Fibroblast of lung (primary cell): Measurements from ENCODE around the gene GPAT3. TPM values are rescaled to one million over a fixed set of nuclear protein-coding genes. Genes with fewer than 3 reads are reported as not detected.

ENCODE experiments used
- DNase-seq, 2 donors: peaks; one replicate each; pipeline versions ENCODE4 v3.0.0 to v3.0.0-alpha.2; 2010; ENCODE audit warnings: low read depth in 2 of 2
- H2AFZ ChIP-seq: 2 replicates; pipeline ENCODE4 v1.5.1; 2012; ENCODE audit warnings: low read length, control low read depth, inconsistent platforms
- H3K27ac ChIP-seq: 2 replicates; pipeline ENCODE4 v1.5.1; 2011; ENCODE audit warnings: low read length, control low read depth; ENCODE audit not compliant: insufficient read depth
- H3K27me3 ChIP-seq: 2 replicates; pipeline ENCODE4 v1.5.1; 2011; ENCODE audit warnings: mild to moderate bottlenecking, low read length; ENCODE audit not compliant: control insufficient read depth, insufficient read depth
- H3K36me3 ChIP-seq: 2 replicates; pipeline ENCODE4 v1.5.1; 2011; ENCODE audit warnings: low read length; ENCODE audit not compliant: control insufficient read depth, insufficient read depth
- H3K4me1 ChIP-seq: 2 replicates; pipeline ENCODE4 v1.5.1; 2011; ENCODE audit warnings: low read length; ENCODE audit not compliant: control insufficient read depth, insufficient read depth; ENCODE audit errors: extremely low read depth
- H3K4me2 ChIP-seq: 2 replicates; pipeline ENCODE4 v1.5.1; 2011; ENCODE audit warnings: low read length, control low read depth; ENCODE audit not compliant: insufficient read depth; ENCODE audit errors: extremely low read depth
- H3K4me3 ChIP-seq, 4 experiments: fragments of 200-600 bp in 1 of 4; sonication (generic) in 1 of 4; replicated peaks in 1 of 4; 2 replicates each; pipeline ENCODE4 v1.5.1; 2011 to 2016; ENCODE audit warnings: low read length in 4 of 4, low read depth in 3 of 4, mild to moderate bottlenecking in 3 of 4, control low read depth in 2 of 4, inconsistent platforms in 1 of 4, mixed read lengths in 1 of 4; ENCODE audit not compliant: insufficient read depth in 1 of 4; ENCODE audit errors: control extremely low read depth in 1 of 4
- H3K79me2 ChIP-seq: 2 replicates; pipeline ENCODE4 v1.5.1; 2012; ENCODE audit warnings: mild to moderate bottlenecking, low read length, inconsistent platforms; ENCODE audit not compliant: control insufficient read depth, insufficient read depth
- H3K9ac ChIP-seq: 2 replicates; pipeline ENCODE4 v1.5.1; 2011; ENCODE audit warnings: mild to moderate bottlenecking, low read length, control low read depth; ENCODE audit not compliant: insufficient read depth
- H3K9me3 ChIP-seq: 2 replicates; pipeline ENCODE4 v1.5.1; 2012; ENCODE audit warnings: low read depth, low read length; ENCODE audit not compliant: control insufficient read depth, insufficient read depth
- H4K20me1 ChIP-seq: 2 replicates; pipeline ENCODE4 v1.5.1; 2011; ENCODE audit warnings: low read length; ENCODE audit not compliant: control insufficient read depth, insufficient read depth; ENCODE audit errors: extremely low read depth
- EZH2 ChIP-seq: IDR thresholded peaks from 2 replicates; pipeline ENCODE4 v1.5.1; 2012; ENCODE audit warnings: low read length, control low read depth, mild to moderate bottlenecking; ENCODE audit errors: missing control alignments
- polyA plus RNA-seq, 2 donors: library from polyadenylated mRNA; depleted of rRNA in 1 of 2; stranded (reverse) in 1 of 2; unstranded in 1 of 2; fragments of >200 nt; gene quantifications; 2 replicates each; pipeline ENCODE4 v1.2.1, GENCODE V29; 2011 to 2012; ENCODE audit warnings: missing spikeins in 1 of 2
- total RNA-seq: library from RNA; depleted of rRNA; stranded (reverse); fragments of >200 nt; gene quantifications from 2 replicates; pipeline ENCODE4 v1.2.1, GENCODE V29; 2014
- TF ChIP-seq, protein P1 (sequence below), 2 donors: IDR thresholded peaks in 1 of 2; conservative IDR thresholded peaks in 1 of 2; 1 replicate in 1 of 2; 2 replicates in 1 of 2; pipeline ENCODE4 v1.5.1; 2011 to 2012; ENCODE audit warnings: low read length in 2 of 2, control low read depth in 1 of 2, inconsistent platforms in 1 of 2, low read depth in 1 of 2, mild to moderate bottlenecking in 1 of 2

The GPAT3 gene
- total and polyA plus RNA-seq, 2 donors (not counting 1 experiment from before 2014, with no cell fraction given), result 2.6 to 4.1 TPM

DNA sequence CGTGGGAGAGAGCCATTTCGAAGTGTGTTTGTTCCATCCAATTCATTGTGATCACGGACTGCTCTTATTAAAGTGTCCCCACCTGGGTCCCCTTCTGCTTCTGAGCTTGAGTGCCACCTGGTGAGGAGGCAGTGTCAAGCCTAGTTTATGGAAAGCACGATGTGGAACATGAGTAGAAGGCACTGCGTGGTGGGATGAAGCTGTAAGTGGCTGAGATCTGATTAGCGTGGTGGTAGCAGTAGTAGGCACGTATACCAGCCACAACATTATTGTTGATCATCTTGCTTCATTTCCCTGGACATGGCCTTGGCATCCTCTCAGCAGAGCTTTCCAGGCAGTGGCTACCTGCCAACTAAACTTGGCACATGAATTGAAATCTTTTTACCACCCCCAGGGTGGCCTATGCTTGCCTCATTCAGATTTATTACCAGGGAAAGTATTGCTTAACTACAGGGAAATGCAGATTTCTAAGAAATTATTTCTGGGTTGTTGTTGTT is 46.4 kb downstream of the GPAT3 start:
- TF ChIP-seq EZH2, result no peak
- TF ChIP-seq, protein P1, sequence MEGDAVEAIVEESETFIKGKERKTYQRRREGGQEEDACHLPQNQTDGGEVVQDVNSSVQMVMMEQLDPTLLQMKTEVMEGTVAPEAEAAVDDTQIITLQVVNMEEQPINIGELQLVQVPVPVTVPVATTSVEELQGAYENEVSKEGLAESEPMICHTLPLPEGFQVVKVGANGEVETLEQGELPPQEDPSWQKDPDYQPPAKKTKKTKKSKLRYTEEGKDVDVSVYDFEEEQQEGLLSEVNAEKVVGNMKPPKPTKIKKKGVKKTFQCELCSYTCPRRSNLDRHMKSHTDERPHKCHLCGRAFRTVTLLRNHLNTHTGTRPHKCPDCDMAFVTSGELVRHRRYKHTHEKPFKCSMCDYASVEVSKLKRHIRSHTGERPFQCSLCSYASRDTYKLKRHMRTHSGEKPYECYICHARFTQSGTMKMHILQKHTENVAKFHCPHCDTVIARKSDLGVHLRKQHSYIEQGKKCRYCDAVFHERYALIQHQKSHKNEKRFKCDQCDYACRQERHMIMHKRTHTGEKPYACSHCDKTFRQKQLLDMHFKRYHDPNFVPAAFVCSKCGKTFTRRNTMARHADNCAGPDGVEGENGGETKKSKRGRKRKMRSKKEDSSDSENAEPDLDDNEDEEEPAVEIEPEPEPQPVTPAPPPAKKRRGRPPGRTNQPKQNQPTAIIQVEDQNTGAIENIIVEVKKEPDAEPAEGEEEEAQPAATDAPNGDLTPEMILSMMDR (conservative IDR thresholded peaks at IDR 0.05 in 1 of 2, IDR thresholded peaks at IDR 0.05 in 1 of 2; ENCODE audit: low read depth in 1 of 2, low read length in 2 of 2), result no peak
- no peak overlapping the region for H2AFZ ChIP-seq
- peak overlapping the region; percentile 19 for H3K4me2 ChIP-seq
- no peaks in the 10 kb centered on the region for H3K36me3 ChIP-seq
- no peaks in the 10 kb centered on the region for H4K20me1 ChIP-seq
- no peak overlapping the region for H3K4me3 ChIP-seq
- H3K9ac ChIP-seq, result no peak overlapping the region
- DNase-seq, result peak; percentile 11 to 68
- no peaks in the 10 kb centered on the region for H3K4me1 ChIP-seq
- no peaks in the 10 kb centered on the region for H3K9me3 ChIP-seq
- H3K27ac ChIP-seq, result no peak overlapping the region
- no peaks in the 10 kb centered on the region for H3K27me3 ChIP-seq
- H3K79me2 ChIP-seq, result no peaks in the 10 kb centered on the region

DNA sequence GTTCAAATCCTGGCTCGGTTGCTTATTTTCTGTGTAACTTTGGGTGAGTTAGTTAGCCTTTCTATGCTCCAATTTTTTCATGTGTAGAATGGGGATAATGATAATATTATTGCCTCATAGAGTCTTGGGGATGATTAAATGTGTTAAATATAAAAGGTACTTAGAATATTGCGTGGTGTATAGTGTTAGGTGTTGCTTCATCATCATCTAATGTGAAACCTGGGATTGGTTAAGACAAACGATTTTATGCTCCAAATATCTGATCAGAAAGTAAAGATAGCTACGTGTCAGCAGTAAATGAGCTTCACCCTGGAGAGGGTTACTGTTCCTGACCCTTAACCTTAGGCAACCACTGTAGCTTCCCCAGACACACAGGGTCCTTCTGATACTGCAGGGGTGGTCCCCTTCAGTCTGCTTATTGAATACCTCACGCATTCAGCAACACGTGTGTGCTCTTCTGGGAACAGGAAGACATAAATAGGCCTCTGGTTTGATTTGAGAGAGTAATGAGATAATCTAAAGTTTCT is 50.1 kb downstream of the GPAT3 start:
- Histone ChIP-seq H3K4me3 (no peak overlapping the region), H3K36me3 (no peaks in the 10 kb centered on the region), H4K20me1 (no peaks in the 10 kb centered on the region), H3K4me1 (no peaks in the 10 kb centered on the region), H3K27ac (no peak overlapping the region), H3K9me3 (no peaks in the 10 kb centered on the region), H3K27me3 (no peaks in the 10 kb centered on the region), H2AFZ (no peak overlapping the region), H3K9ac (no peak overlapping the region), H3K4me2 (no peak overlapping the region), H3K79me2 (no peaks in the 10 kb centered on the region)
- no peak for TF ChIP-seq EZH2
- TF ChIP-seq, protein P1 (conservative IDR thresholded peaks at IDR 0.05 in 1 of 2, IDR thresholded peaks at IDR 0.05 in 1 of 2; ENCODE audit: low read depth in 1 of 2, low read length in 2 of 2), result no peak
- no peak for DNase-seq

DNA sequence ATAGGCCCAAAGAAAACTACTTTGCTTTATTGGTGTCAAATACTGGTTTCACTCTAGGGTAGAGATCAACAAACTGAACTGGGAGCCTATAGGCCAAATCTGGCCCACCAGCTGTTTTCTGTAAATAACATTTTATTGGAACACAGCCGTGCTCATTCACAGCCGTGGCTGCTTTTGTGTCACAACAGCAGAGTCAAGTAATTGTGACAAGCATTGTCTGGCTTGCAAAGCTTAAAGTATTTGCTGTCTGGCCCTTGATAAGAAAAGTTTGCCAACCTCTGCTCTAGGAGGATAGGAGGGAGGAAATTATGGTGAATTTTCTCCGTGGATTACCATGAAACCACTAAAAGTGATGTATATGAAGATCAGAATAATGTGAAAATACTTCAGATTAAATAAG is 53.4 kb downstream of the GPAT3 start:
- Histone ChIP-seq H3K4me2 (no peak overlapping the region), H3K4me3 (no peak overlapping the region), H3K79me2 (no peaks in the 10 kb centered on the region), H4K20me1 (no peaks in the 10 kb centered on the region), H3K9me3 (no peaks in the 10 kb centered on the region), H3K36me3 (no peaks in the 10 kb centered on the region), H3K27me3 (no peaks in the 10 kb centered on the region), H3K4me1 (no peaks in the 10 kb centered on the region), H2AFZ (no peak overlapping the region), H3K27ac (no peak overlapping the region), H3K9ac (no peak overlapping the region)
- DNase-seq, result no peak
- TF ChIP-seq EZH2, result no peak
- TF ChIP-seq, protein P1 (conservative IDR thresholded peaks at IDR 0.05 in 1 of 2, IDR thresholded peaks at IDR 0.05 in 1 of 2; ENCODE audit: low read depth in 1 of 2, low read length in 2 of 2), result no peak
